HepG2 (cell line): Measurements from ENCODE around the gene WDCP. TPM values are rescaled to one million over a fixed set of nuclear protein-coding genes. Genes with fewer than 3 reads are reported as not detected.

Experiments
- FOXK2 ChIP-seq: fragments of 450-650 bp; IDR thresholded peaks from 2 replicates; pipeline ENCODE4 v1.6.1; 2016
- GATAD2A ChIP-seq: IDR thresholded peaks from 2 replicates; pipeline ENCODE4 v1.6.1; 2016
- GLI4 ChIP-seq: sonication (generic); formaldehyde crosslinking; IDR thresholded peaks from 2 replicates; pipeline ENCODE4 v1.5.1; 2020; ENCODE audit warnings: missing genetic modification reagents, mild to moderate bottlenecking, moderate library complexity, borderline replicate concordance
- HNF1A ChIP-seq, 2 experiments: sonication (generic) in 1 of 2; formaldehyde crosslinking in 1 of 2; IDR thresholded peaks; 2 replicates each; pipeline versions ENCODE4 v1.4.0 to v1.6.1; 2016 to 2020; ENCODE audit warnings: borderline replicate concordance in 1 of 2, low read depth in 1 of 2, mild to moderate bottlenecking in 1 of 2, missing genetic modification reagents in 1 of 2
- PCBP2 ChIP-seq: fragments of 200-400 bp; formaldehyde crosslinking; optimal IDR thresholded peaks from 2 replicates; pipeline ENCODE3; 2018; ENCODE audit warnings: low read length, low read depth; ENCODE audit not compliant: poor library complexity, severe bottlenecking
- PLSCR1 ChIP-seq: sonication (generic); formaldehyde crosslinking; IDR thresholded peaks from 2 replicates; pipeline ENCODE4 v1.5.0; 2020; ENCODE audit warnings: missing genetic modification reagents, mild to moderate bottlenecking, borderline replicate concordance
- SKIL ChIP-seq: sonication (generic); formaldehyde crosslinking; IDR thresholded peaks from 2 replicates; pipeline ENCODE4 v1.8.0; 2022; ENCODE audit warnings: missing genetic modification reagents, mild to moderate bottlenecking, moderate library complexity, borderline replicate concordance
- SMAD3 ChIP-seq: sonication (generic); formaldehyde crosslinking; IDR thresholded peaks from 2 replicates; pipeline ENCODE4 v1.4.0; 2020; ENCODE audit warnings: missing genetic modification reagents
- TBX3 ChIP-seq: fragments of 450-650 bp; IDR thresholded peaks from 2 replicates; pipeline ENCODE4 v1.6.1; 2017; ENCODE audit warnings: antibody characterized with exemption, mild to moderate bottlenecking, inconsistent platforms, borderline replicate concordance
- TEF ChIP-seq: sonication (generic); formaldehyde crosslinking; IDR thresholded peaks from 2 replicates; pipeline ENCODE4 v1.5.0; 2020; ENCODE audit warnings: missing genetic modification reagents
- XRCC5 ChIP-seq: fragments of 200-400 bp; formaldehyde crosslinking; optimal IDR thresholded peaks from 2 replicates; pipeline ENCODE3; 2017; ENCODE audit warnings: mild to moderate bottlenecking, low read length
- ZFP82 ChIP-seq: sonication (generic); formaldehyde crosslinking; IDR thresholded peaks from 2 replicates; pipeline ENCODE4 v1.5.1; 2020; ENCODE audit warnings: mild to moderate bottlenecking, missing genetic modification reagents, borderline replicate concordance
- polyA plus RNA-seq, 8 experiments: library from polyadenylated mRNA; depleted of rRNA in 3 of 8; stranded (reverse) in 7 of 8; unstranded in 1 of 8; fragments of >200 nt; fragmentation: Illumina TruSeq in 4 of 8; extraction: Trizol in 4 of 8; gene quantifications; 2 replicates each; pipeline versions ENCODE4 v1.2.1 to v1.2.3, GENCODE V29; 2011 to 2016; ENCODE audit warnings: low read depth in 4 of 8, missing spikeins in 1 of 8, mixed read lengths in 1 of 8; ENCODE audit not compliant: insufficient read depth in 1 of 8
- total RNA-seq, 5 experiments: library from RNA; depleted of rRNA; stranded (reverse); fragments of >200 nt; fragmentation: Illumina TruSeq; extraction: Trizol; gene quantifications; 2 replicates each; pipeline ENCODE4 v1.2.3, GENCODE V29; 2016; ENCODE audit warnings: low read depth in 1 of 5
- TF ChIP-seq, protein P1 (sequence below): sonication (generic); formaldehyde crosslinking; IDR thresholded peaks from 2 replicates; pipeline ENCODE4 v1.4.0; 2020; ENCODE audit warnings: missing genetic modification reagents

Gene WDCP
- total and polyA plus RNA-seq, 2 of the 13 experiments (the other 11 are each of a cell fraction or from before 2014, with no cell fraction given), result 17.4 to 22.6 TPM

- TF ChIP-seq SKIL (no peak), PLSCR1 (CRISPR knock-in tag) (no peak), XRCC5 (no peak), SMAD3 (CRISPR knock-in tag) (no peak), ZFP82 (CRISPR knock-in tag) (no peak), GLI4 (CRISPR knock-in tag) (no peak), FOXK2 (0 out of 2 replicates have a peak, but pooled peaks have one; percentile 6), HNF1A (IDR thresholded peaks at IDR 0.05; ENCODE audit: low read depth) (peak; percentile 82), HNF1A (CRISPR knock-in tag; IDR thresholded peaks at IDR 0.05; ENCODE audit: borderline replicate concordance) (peak; percentile 77), TEF (no peak), PCBP2 (peak; percentile 76), GATAD2A (CRISPR knock-in tag) (no peak), TBX3 (no peak)
- TF ChIP-seq, protein P1, sequence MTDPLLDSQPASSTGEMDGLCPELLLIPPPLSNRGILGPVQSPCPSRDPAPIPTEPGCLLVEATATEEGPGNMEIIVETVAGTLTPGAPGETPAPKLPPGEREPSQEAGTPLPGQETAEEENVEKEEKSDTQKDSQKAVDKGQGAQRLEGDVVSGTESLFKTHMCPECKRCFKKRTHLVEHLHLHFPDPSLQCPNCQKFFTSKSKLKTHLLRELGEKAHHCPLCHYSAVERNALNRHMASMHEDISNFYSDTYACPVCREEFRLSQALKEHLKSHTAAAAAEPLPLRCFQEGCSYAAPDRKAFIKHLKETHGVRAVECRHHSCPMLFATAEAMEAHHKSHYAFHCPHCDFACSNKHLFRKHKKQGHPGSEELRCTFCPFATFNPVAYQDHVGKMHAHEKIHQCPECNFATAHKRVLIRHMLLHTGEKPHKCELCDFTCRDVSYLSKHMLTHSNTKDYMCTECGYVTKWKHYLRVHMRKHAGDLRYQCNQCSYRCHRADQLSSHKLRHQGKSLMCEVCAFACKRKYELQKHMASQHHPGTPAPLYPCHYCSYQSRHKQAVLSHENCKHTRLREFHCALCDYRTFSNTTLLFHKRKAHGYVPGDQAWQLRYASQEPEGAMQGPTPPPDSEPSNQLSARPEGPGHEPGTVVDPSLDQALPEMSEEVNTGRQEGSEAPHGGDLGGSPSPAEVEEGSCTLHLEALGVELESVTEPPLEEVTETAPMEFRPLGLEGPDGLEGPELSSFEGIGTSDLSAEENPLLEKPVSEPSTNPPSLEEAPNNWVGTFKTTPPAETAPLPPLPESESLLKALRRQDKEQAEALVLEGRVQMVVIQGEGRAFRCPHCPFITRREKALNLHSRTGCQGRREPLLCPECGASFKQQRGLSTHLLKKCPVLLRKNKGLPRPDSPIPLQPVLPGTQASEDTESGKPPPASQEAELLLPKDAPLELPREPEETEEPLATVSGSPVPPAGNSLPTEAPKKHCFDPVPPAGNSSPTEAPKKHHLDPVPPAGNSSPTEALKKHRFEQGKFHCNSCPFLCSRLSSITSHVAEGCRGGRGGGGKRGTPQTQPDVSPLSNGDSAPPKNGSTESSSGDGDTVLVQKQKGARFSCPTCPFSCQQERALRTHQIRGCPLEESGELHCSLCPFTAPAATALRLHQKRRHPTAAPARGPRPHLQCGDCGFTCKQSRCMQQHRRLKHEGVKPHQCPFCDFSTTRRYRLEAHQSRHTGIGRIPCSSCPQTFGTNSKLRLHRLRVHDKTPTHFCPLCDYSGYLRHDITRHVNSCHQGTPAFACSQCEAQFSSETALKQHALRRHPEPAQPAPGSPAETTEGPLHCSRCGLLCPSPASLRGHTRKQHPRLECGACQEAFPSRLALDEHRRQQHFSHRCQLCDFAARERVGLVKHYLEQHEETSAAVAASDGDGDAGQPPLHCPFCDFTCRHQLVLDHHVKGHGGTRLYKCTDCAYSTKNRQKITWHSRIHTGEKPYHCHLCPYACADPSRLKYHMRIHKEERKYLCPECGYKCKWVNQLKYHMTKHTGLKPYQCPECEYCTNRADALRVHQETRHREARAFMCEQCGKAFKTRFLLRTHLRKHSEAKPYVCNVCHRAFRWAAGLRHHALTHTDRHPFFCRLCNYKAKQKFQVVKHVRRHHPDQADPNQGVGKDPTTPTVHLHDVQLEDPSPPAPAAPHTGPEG, result no peak
Measured at GRCh38 chr2:24045511-24046508, 1.4 kb downstream of the WDCP start (continued).
